ENCODE data around the gene MAZ. TPM values are rescaled to one million over a fixed set of nuclear protein-coding genes. Genes with fewer than 3 reads are reported as not detected.

Gene MAZ
- total RNA-seq, 1 donor from 2014 or later = 358 TPM

GRCh38 chr16:29820730-29821642 lies 14.7 kb downstream of the MAZ start:
- H3K4me1 Mint-ChIP-seq (ENCODE audit: low read depth) = peaks cover 76% of the 10 kb centered on the region
- peak overlapping the region; percentile 93 for H3K27ac Mint-ChIP-seq (ENCODE audit: unreplicated experiment)
- no peaks in the 10 kb centered on the region for H3K27me3 Mint-ChIP-seq (ENCODE audit: low read depth)
- TF ChIP-seq CTCF (IDR thresholded peaks at IDR 0.05) = no peak
- no peak for DNase-seq (ENCODE audit: low spot score)
- H3K4me3 Mint-ChIP-seq (ENCODE audit: unreplicated experiment) = peak overlapping the region; percentile 92
- peaks cover 11% of the 10 kb centered on the region for H3K36me3 Mint-ChIP-seq (ENCODE audit: low read depth)
- no peaks in the 10 kb centered on the region for H3K9me3 Mint-ChIP-seq (ENCODE audit: low read depth)

- no peak for DNase-seq (ENCODE audit: low spot score)
- H3K27ac Mint-ChIP-seq (ENCODE audit: unreplicated experiment) = peak overlapping the region; percentile 93
- TF ChIP-seq CTCF (IDR thresholded peaks at IDR 0.05) = no peak
- peaks cover 11% of the 10 kb centered on the region for H3K36me3 Mint-ChIP-seq (ENCODE audit: low read depth)
- peaks cover 75% of the 10 kb centered on the region for H3K4me1 Mint-ChIP-seq (ENCODE audit: low read depth)
- no peaks in the 10 kb centered on the region for H3K9me3 Mint-ChIP-seq (ENCODE audit: low read depth)
- H3K27me3 Mint-ChIP-seq (ENCODE audit: low read depth) = no peaks in the 10 kb centered on the region
- peak overlapping the region; percentile 92 for H3K4me3 Mint-ChIP-seq (ENCODE audit: unreplicated experiment)
Measured at GRCh38 chr16:29821643-29822115, 15.3 kb downstream of the MAZ start.

- H3K9me3 Mint-ChIP-seq (ENCODE audit: low read depth) = no peaks in the 10 kb centered on the region
- peaks cover under 1% of the 10 kb centered on the region for H3K36me3 Mint-ChIP-seq (ENCODE audit: low read depth)
- no peaks in the 10 kb centered on the region for H3K27me3 Mint-ChIP-seq (ENCODE audit: low read depth)
- no peak for DNase-seq (ENCODE audit: low spot score)
- TF ChIP-seq CTCF (IDR thresholded peaks at IDR 0.05) = no peak
- H3K4me3 Mint-ChIP-seq (ENCODE audit: unreplicated experiment) = no peak overlapping the region
- H3K27ac Mint-ChIP-seq (ENCODE audit: unreplicated experiment) = peak overlapping the region; percentile 81
- peaks cover 66% of the 10 kb centered on the region for H3K4me1 Mint-ChIP-seq (ENCODE audit: low read depth)
Measured at GRCh38 chr16:29824589-29825144, 18.3 kb downstream of the MAZ start.

GRCh38 chr16:29825145-29826044 lies 19.1 kb downstream of the MAZ start:
- Mint-ChIP-seq H3K27me3 (ENCODE audit: low read depth) (no peaks in the 10 kb centered on the region), H3K27ac (ENCODE audit: unreplicated experiment) (peak overlapping the region; percentile 81), H3K9me3 (ENCODE audit: low read depth) (no peaks in the 10 kb centered on the region), H3K4me1 (ENCODE audit: low read depth) (peaks cover 60% of the 10 kb centered on the region), H3K36me3 (ENCODE audit: low read depth) (peaks cover 2% of the 10 kb centered on the region), H3K4me3 (ENCODE audit: unreplicated experiment) (no peak overlapping the region)
- no peak for TF ChIP-seq CTCF (IDR thresholded peaks at IDR 0.05)
- DNase-seq (ENCODE audit: low spot score) = no peak

- Mint-ChIP-seq H3K27ac (ENCODE audit: unreplicated experiment) (no peak overlapping the region), H3K4me3 (ENCODE audit: unreplicated experiment) (no peak overlapping the region)
Measured at GRCh38 chr16:29826342-29826695, 20.0 kb downstream of the MAZ start.

More at GRCh38 chr16:29826342-29826695, 20.0 kb downstream of the MAZ start:
- Mint-ChIP-seq H3K4me1 (ENCODE audit: low read depth) (peaks cover 51% of the 10 kb centered on the region), H3K27me3 (ENCODE audit: low read depth) (no peaks in the 10 kb centered on the region), H3K36me3 (ENCODE audit: low read depth) (peaks cover 3% of the 10 kb centered on the region), H3K9me3 (ENCODE audit: low read depth) (no peaks in the 10 kb centered on the region)
- TF ChIP-seq CTCF (IDR thresholded peaks at IDR 0.05) = no peak
- no peak for DNase-seq (ENCODE audit: low spot score)

Measured in chondrocyte (in vitro differentiated cells).